HG03469 (cell line): ENCODE results near the gene ATP10A.

Source experiments
- ATAC-seq: cut with Tn5 transposase; IDR thresholded peaks from one replicate; pipeline ENCODE4 v1.9.1; 2021; ENCODE audit warnings: mild to moderate bottlenecking, moderate library complexity, moderate number of reproducible peaks; ENCODE audit not compliant: unreplicated experiment

The ATP10A gene, protein sequence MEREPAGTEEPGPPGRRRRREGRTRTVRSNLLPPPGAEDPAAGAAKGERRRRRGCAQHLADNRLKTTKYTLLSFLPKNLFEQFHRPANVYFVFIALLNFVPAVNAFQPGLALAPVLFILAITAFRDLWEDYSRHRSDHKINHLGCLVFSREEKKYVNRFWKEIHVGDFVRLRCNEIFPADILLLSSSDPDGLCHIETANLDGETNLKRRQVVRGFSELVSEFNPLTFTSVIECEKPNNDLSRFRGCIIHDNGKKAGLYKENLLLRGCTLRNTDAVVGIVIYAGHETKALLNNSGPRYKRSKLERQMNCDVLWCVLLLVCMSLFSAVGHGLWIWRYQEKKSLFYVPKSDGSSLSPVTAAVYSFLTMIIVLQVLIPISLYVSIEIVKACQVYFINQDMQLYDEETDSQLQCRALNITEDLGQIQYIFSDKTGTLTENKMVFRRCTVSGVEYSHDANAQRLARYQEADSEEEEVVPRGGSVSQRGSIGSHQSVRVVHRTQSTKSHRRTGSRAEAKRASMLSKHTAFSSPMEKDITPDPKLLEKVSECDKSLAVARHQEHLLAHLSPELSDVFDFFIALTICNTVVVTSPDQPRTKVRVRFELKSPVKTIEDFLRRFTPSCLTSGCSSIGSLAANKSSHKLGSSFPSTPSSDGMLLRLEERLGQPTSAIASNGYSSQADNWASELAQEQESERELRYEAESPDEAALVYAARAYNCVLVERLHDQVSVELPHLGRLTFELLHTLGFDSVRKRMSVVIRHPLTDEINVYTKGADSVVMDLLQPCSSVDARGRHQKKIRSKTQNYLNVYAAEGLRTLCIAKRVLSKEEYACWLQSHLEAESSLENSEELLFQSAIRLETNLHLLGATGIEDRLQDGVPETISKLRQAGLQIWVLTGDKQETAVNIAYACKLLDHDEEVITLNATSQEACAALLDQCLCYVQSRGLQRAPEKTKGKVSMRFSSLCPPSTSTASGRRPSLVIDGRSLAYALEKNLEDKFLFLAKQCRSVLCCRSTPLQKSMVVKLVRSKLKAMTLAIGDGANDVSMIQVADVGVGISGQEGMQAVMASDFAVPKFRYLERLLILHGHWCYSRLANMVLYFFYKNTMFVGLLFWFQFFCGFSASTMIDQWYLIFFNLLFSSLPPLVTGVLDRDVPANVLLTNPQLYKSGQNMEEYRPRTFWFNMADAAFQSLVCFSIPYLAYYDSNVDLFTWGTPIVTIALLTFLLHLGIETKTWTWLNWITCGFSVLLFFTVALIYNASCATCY (N-terminal part only)

DNA sequence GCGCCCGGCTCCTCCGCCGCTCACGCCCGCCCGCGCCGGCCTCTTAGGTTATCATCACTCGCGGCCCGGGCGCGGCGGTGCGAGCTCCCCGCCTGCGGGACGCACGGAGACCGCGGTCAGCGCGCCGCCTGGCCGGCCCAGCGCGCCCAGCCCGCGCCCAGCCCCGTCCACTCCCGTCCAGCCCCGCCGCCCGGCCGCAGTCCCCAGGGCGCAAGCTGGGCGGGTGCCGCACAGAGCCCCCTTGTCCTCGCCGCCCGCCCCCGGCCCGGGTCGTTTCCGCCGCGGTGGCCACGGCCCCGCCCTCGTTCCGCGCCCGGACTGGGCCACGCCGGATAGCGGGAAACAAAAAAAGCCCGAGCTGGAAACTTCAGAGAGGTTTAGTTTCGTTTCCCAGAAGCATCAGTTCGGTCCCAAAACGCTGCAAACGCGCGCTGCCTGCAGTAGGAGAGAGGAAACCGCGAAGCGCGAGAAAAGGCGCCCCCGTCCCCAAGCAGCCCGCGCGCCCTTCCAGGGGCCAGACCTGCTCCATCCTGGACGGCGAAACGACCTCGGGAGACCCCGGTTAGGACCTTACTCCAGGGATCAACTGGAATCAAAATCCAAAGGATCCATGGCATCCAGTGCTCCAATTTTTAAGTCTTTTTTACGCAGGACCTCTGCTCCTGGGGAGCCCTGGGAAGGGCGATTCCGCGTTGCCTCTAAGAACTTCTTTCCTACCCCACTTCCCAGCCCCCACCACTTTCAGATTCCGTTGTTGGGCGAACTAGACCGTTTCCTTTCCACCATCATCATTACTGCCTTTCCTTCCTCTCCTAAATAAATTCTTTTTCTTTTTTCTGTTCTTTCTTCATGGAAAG is at the start of gene ATP10A:
TSS of gene ATP10A (minus strand) at position 217 of the 857 bp plus-strand sequence. CDS start 231 bp downstream, outside the sequence.
- no peak for ATAC-seq

DNA sequence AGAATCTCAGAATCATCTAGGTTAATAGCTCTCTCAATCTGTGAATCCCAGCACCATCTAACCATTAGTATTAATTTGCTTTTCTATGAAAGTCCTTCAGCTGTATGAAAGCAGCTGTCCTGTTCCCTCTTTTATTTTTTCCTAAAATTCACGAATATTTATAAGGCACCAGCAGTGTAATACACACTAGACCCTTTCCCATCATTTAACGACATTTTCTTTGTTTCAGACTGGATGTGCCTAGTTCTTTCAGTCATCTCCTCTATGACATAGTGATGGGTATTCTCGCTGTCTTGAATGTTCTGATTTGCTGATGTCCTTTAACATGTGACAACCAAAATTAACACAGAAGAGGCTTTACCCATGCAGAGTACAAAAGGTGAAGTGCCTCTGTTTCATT is 48.9 kb upstream of the ATP10A start:
- no peak for ATAC-seq

DNA sequence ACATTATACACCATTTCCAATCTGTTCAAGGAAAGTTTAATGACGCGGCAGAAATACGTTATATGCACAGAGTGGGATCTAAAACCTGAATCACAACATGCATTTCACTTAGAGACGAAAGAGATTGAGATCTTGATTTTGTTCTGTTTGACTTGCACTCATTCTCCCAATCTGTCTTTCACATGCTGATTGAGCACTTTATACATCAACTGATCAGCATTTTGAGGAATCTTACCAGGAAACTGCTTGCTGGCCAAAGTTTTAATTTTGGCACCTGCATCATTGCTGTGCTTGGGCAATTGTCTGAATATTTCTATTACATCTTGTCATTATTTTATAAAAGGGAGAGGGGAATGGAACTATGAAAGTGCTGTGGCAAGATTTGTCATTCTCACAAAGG is 47.7 kb upstream of the ATP10A start:
- ATAC-seq: no peak

DNA sequence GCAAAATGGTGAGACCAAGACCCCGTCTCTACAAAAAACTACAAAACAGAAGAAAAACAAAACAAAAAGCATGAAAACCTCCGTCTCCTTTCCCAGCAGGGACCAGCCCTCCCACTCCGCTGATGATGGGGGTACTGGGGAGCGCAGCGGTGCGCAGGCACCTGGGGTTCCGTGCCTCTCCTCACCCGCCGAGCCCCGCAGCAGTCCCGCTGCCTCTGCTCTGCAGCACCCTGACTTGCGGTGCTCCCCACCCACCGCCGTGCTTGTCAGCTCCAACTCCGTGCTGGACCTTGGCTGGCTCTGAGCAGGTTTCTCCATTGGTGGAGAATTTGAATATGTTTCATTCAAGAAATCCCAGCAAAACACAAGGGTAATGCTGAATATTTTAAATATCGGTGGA is 46.7 kb upstream of the ATP10A start:
- ATAC-seq: no peak

DNA sequence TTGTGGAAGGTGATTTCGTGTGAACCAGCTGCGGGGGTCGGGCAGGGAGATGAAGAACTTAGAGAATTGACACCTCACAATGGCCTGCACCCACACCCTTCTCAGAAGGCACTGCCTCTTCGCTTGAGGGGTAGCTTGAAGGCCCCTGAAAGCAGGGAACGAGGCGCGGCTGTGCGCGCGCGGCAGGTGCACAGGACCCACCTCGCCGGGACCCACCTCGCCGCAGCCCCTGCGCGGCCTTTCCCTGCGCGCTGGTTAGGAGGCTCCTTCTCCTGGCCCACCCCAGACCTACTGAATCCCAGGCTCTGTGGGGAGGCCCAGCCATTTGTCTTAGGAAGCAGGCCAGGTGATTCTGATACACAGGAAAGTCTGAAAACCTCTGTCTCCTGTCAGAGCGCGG is 46.2 kb upstream of the ATP10A start:
- ATAC-seq: no peak

DNA sequence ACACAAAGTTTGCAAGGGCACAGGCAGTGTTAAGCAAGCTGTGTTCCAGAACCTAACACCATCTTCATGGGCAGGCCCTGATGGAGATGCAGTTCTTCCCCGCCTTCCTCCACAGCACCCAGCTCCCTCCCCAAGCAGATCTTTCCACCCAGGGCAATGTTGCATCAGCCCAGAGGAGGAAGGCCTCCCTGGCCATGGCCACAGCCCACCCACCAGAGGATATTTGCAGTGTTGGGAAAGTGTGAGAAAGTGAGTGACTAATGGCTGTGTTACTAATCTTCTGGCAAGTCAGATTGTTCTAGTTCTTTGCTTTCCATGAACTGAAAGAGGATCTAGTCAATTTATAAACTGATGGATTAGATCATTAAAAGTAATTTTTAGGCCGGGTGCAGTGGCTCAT is 42.0 kb upstream of the ATP10A start:
- ATAC-seq: no peak

DNA sequence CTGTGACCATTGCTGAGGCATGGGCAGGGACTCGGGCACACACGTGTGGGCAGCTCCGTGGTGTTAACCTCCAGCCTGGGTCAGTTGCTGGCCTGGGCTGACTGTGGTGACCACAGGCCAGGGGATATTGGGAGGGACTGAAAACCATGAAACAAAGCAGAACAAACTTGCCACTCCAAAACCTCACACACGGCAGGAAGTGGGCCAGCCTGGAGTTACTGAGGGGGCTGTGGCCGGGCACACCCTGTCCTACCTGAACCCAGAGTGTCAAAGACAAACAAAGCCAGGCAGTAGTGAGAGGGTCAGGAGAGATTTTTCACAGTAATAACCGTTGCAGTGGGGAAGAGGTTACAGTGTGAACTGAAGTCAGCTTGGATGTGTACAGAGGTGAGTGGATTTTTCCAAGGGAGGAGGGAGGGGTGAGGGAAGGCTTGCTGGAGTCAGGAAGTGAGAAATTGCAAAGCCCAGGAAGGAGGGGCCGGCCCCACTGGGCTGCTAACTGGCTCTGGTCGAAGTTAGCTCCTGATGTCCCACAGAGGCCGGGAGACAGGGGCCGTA is 40.0 kb upstream of the ATP10A start:
- ATAC-seq: no peak

DNA sequence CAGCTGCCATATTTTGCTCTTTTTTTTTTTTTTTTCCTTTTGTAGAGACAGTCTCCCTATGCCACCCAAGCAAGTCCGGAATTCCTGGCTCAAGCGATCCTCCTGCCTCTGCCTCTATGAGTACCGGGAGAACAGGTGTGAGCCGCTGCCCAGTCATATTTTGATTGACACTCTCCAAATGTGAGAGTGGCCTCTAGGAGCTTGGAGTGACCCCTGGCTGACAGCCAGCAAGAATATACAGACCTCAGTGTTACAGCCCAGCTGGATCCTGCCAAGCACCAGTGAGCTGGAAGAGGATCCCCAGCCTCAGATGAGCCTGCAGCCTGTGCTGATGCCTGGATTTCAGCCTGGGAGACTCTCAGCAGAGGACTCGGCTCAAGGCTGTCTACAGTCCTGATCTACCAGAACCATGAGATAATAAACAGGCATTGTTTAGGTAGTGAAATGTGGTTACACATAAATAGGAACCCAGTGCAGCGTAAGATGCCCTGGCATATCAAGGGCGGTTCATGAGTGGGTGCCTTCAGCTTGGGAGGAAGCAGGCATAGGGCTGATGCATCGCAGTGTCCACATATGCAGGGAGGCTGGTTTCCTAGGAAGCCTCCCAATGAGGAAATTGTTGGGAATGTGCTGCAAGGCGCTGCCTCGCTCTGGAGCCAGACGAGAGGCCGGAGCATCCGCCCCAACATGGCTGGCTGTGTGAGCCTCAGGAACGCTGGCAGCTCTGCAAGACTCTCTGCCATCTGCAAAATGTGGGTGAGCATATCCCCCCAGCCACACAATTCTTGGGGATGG is 38.9 kb upstream of the ATP10A start:
- ATAC-seq: no peak

DNA sequence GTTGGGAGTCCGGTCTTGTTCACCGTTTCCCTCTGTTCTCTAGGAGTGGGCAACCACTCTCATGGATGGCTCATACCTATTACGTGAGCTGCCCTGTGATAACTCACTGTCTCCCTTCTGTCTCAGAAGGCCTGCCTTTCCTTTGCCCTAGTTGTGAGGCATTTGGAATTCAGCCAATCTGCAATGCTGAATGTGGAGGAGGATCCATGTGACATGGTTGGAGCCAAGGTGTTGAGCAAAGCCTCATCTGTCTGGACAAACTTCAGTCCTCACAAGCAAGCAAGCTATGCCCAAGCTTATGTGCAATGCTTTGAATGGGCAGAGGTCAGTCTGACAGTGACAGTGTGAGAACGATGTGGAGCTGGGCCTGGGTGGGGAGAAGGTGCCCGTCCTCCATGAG is 37.8 kb upstream of the ATP10A start:
- no peak for ATAC-seq

DNA sequence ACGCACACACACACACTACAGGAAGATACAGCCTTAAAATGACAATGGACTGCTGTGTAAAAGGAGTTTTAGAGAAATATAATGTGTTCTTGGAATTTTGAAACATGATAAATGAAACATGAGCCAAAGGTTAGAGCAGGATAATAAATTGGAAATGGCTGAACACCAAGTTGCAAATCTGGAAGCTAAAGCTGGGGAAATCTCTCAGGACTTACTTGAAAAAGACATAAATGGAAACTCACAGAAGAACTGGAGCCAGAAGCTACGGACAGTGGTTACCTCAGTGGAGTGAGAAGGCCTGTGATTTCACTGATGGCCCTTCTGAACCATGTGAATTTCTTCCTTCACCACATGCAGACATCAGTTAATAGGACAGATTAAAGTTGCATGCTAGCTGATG is 37.3 kb upstream of the ATP10A start:
- no peak for ATAC-seq

DNA sequence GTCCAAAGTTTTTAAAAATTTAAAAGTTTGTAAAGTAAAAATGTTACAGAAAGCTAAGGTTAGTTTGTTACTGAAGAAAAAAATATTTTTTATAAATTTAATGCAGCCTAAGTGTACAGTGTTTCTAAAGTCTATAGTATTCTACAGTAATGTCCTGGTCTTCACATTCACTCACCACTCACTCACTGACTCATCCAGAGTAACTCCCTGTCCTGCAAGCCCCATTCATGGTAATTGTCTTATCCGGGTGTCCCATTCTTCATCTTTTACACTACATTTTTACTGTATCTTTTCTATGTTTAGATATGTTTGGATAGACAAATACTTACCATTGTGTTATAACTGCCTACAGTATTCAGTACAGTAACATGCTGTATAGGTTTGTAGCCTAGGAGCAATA is 36.7 kb upstream of the ATP10A start:
- no peak for ATAC-seq

DNA sequence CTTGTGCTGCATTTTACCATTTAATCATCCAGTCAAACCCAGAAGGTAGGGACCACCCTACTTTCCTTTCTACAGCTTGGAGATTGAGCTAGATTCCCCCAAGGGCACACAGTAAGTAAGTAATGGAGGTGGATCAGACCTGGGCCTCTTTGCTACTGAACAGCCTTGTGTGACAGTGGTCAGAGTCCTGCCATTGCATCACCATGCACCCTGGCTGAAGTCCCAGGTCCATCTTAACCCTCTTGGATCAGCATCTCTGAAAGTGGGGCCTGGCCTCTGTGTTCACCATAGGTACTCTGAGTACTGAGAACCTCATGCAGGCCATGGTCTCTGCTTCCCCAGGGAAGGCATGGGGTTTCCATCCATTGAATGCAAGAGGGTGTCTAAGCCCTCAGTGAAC is 34.5 kb upstream of the ATP10A start:
- ATAC-seq: no peak

DNA sequence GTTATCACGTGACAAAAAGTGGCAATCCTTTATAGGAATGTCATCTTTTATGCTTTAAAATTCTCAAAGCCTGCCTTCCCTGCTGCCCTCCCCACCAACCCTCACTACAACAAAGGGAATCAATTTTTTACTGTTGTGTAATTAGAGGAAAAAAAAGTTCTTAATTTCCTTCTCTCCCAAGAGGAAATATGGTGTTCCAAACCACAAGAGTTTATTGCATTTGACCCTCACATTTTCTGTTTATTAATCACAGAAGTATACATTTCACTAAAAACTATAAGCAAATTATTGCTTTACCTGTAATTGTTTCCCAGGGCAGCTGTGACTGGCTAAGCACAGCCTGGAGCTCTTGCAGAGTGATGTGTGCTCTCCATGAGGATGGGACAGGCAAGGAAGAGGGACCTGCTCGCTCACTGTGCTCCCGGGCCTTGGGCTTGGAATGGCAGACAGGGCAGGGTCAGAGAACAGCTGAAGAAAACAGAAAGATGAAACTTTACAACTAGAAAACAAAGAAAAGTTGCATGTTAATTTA is 31.3 kb upstream of the ATP10A start:
- no peak for ATAC-seq

DNA sequence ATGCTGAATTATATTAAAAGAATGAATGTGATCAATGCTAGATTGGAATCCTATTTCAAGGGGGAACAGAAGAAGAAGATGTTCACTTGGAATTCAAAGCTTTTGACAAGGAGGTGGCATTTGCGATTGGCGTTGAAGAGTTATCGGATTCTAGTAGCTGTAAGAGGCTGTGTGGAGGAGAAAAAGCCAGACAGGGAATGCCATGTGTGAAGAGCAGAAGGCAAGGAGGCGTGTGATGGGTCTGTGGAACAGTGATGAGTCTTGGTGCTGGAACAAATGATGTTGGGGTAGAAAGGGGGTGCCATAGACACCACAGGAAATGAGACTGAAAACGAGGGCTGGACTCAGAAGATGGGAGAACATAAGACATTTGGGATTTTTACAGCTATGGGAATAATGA is 30.5 kb upstream of the ATP10A start:
- no peak for ATAC-seq

DNA sequence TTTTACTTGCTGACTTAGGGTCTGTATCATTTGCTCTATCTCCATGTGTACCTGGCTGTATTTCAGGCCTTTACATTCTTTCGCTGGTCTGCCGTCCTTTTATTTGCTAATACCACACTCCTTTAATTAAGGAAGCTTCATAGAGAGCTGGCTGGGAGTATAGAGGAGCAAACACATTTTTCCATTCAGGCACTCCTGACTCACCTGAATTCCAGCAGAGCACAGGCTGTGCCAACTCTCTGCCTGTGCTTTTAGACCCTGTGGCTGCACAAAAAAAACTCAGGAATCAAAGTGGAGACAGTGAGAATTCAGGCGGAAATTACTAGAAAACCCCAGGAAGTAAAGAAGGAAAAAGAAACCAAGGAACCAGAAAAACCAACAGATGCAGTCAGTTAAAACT is 29.0 kb upstream of the ATP10A start:
- ATAC-seq: no peak

DNA sequence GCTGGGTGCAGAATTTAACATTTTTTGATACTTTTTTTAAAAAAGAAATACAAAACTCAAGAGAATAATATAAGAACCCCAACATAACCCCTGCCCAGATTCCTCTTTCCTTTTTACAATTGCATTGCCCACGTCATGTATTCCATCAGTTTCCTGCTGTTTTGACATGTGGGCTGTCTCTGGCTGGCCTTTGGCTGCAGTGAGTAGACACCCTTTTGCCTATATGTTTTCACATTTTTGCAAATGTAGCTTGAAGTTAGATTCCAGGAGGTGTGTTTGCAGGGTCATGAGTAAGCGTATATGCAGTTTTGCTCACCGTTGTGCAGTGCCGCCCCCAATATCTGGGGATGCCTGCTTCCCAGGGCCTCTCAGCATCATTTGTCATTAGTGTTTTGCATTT is 28.0 kb upstream of the ATP10A start:
- ATAC-seq: no peak

DNA sequence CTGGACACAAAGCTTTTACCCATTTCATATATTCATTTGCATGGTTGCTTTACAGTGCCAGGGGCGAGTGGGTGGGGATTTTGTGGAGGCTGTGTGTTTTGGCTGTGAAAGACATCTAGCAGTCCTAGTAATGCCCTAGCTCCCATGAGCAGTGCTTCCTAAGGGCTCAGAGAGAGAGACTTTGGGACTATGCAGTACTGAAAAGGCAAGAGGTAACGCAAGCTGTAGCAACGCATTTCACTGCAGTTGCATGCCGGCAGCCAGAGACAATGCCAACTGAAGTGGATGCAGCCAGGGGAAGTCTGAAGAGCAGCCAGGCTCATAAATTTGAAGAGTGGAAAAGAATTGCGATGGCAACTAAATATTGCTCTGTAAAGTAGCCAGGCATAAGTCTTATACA is 27.4 kb upstream of the ATP10A start:
- ATAC-seq: no peak

DNA sequence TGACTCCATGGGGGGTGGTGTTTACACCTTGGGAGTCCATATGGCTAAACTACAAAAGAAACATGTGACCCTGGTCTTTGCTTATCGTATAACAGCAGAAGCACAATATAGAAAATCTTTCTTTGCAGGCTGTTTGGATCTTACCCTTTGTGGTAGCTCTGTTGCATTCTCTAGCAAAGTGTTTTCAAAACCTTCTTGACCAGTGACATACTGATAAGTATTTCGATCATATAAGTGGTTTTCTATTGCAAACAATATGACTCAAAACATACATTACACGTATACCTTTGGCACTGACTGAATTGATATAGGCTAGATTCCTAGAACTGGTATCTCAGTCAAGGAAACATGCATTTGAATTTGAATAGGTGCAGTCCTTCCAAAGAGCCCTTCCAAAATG is 24.7 kb upstream of the ATP10A start:
- ATAC-seq: no peak
